KG1 (cell line): Measurements from ENCODE around the gene SLC16A11.
"Not testable (repeated sequence)": the region's sequence is repeated elsewhere in the genome, so short reads cannot be mapped to it uniquely, and the experiment has no call there.

Experiments
- DNase-seq: peaks from one replicate; lab custom pipeline; 2025; lab: John Stamatoyannopoulos, UW

Gene SLC16A11, protein sequence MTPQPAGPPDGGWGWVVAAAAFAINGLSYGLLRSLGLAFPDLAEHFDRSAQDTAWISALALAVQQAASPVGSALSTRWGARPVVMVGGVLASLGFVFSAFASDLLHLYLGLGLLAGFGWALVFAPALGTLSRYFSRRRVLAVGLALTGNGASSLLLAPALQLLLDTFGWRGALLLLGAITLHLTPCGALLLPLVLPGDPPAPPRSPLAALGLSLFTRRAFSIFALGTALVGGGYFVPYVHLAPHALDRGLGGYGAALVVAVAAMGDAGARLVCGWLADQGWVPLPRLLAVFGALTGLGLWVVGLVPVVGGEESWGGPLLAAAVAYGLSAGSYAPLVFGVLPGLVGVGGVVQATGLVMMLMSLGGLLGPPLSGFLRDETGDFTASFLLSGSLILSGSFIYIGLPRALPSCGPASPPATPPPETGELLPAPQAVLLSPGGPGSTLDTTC

GRCh38 chr17:7043497-7044198, at the start of gene SLC16A11:
Gene SLC16A11, minus strand, starts transcription at chr17:7044092. Its CDS starts 579 bp downstream, at chr17:7043513.
- DNase-seq = no peak

DNA sequence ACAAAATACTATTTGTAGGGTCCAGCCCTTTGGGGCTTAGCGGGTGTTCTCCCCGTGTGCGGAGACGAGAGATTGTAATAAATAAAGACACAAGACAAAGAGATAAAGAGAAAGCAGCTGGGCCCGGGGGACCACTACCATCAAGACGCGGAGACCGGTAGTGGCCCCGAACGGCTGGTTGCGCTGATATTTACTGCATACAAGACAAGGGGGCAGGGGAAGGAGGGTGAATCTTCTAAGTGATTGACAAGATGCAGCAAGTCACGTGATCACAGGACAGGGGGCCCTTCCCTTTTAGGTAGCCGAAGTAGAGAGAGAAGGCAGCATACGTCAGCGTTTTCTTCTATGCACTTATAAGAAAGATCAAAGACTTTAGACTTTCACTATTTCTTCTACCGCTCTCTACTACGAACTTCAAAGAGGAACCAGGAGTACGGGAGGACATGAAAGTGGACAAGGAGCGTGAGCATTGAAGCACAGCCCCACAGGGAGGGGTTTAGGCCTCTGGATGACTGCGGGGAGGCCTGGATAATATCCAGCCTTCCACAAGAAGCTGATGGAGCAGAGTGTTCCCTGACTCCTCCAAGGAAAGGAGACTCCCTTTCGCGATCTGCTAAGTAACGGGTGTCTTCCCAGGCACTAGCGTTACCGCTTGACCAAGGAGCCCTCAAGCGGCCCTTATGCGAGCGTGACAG, 47.6 kb upstream of the SLC16A11 start:
- not testable (repeated sequence) for DNase-seq

DNA sequence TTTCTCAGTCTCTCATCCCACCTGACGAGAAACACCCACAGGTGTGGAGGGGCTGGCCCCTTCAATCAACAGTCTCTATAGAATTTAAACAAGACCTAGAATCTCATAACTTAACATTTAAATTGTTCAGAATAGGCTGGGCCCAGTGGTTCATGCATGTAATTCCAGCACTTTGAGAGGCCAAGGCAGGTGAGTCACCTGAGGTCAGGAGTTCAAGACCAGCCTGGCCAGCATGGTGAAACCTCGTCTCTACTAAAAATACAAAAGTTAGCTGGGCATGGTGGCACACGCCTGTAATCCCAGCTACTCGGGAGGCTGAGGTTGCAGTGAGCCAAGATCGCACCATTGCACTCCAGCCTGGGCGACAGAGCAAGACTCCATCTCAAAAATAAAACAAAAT, 45.7 kb upstream of the SLC16A11 start:
- not testable (repeated sequence) for DNase-seq

GRCh38 chr17:7088442-7088841, 44.5 kb upstream of the SLC16A11 start:
- DNase-seq = not testable (repeated sequence)

DNA sequence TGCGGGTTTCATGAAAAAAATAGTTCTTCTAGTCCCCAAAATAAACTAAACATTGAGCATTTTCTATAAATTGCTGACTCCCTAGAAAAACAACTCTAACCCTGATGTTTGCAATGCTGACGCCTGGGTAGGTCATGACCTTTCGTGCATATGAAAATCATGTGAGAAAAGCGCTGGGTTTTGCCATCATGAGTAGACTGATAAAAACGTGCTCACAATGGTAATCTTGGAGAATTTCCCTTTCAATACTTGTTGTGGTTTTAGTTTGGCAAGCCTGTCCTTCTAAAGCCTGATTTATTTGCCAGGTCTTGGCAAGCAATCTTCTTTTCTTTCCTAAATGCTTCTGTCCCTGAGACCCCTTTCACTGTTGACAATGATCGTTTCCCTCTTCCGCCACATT, 40.2 kb upstream of the SLC16A11 start:
- no peak for DNase-seq

DNA sequence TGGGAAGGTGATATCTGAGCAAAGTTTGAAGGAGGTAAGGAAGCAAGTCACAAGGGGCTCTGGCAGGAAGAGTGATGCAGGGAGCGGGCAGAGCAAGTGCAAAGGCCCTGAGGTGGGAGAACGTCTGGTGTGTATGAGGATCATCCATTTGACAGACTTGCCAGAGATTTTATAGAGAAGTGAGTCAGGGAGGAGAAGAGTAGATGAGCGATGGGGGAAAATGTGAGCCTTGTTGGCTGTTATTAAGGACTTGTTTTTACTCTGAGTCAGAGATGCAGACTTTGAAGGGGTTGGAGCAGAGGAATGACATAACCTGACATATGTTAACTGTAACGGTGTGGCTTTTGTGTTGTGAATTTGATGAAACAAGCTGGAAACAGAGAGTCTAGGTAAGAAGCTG, 39.7 kb upstream of the SLC16A11 start:
- DNase-seq = no peak

DNA sequence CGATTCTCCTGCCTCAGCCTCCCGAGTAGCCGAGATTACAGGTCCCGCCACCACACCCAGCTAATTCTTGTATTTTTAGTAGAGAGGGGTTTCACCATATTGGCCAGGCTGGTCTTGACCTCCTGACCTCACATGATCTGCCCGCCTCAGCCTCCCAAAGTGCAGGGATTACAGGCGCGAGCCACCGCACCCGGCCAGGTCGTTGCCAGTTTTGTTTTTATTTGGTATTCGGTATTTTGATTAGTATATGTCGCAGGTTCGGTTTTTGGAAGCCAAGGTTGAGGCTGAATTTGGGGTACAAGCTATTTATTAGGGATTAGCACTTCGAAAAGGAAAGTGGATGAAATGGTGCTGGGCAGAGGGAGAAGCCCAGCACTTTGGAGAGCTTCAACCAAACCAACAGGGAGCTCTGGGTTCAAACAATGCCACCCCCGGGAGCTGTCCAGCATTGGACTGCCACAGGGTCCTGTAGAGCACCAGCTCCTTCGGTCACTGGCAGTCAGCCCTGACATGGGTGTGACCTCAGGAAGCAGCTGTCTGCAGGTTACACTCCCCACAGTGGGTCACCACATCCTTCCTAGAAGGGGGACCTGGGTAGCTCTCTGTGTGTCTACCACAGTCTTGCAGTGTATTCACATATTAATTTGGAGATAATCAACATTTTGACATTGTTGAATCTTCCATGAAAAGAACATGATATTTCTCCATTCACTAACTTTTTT, 37.6 kb upstream of the SLC16A11 start:
- no peak for DNase-seq

DNA sequence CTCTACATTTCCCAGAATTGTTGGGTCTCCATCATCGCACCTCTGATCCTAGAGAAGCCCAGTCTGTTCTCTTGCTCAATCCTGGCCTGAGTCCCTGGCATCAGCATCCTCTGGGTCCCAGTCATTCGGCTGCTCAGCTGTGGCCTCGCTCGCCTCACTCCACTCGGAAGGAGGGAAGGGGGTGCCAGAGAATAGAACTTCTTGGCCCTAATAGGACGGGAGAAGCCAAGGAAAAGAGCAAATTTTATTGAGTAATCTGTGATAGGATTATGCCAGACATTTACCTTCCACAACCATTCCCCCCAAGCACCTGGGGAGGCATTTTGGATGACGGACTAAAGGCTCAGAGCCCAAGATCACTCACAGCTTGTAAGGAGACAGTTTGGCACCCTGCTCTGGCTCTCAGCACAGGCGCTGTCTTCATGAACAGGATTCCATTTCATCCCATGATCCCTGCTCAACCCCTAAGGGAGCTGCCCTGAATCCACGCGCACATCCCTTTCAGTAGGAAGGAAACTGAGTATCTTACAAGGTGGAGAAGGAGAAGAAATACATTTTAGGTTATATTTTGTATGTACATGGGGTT, 36.7 kb upstream of the SLC16A11 start:
- no peak for DNase-seq

- DNase-seq = no peak
Measured at GRCh38 chr17:7079581-7080455, 35.9 kb upstream of the SLC16A11 start, which contains the start of gene CLEC10A. Gene CLEC10A, minus strand, starts transcription at chr17:7080251. Its CDS starts 1,439 bp downstream, at chr17:7078812.

DNA sequence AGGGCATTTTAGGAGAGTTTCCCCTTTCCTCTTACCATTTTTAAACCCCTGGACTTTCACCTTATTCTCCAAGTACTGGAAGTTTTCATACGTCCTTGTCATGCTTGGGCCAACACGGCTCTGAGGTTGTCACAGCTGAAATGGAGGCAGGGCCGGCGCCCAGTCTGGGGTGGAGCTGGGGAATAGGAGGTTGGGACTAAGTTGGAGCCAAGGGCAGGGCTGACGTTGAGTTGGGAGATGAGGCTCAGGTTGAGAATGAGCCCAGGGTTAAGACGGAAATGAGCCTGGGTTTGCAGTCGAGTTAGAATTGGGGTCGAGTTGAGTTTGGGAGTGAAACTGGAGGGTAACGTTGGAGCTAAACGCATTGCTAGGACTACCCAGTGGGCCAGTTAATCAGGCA, 34.8 kb upstream of the SLC16A11 start:
- DNase-seq = no peak

DNA sequence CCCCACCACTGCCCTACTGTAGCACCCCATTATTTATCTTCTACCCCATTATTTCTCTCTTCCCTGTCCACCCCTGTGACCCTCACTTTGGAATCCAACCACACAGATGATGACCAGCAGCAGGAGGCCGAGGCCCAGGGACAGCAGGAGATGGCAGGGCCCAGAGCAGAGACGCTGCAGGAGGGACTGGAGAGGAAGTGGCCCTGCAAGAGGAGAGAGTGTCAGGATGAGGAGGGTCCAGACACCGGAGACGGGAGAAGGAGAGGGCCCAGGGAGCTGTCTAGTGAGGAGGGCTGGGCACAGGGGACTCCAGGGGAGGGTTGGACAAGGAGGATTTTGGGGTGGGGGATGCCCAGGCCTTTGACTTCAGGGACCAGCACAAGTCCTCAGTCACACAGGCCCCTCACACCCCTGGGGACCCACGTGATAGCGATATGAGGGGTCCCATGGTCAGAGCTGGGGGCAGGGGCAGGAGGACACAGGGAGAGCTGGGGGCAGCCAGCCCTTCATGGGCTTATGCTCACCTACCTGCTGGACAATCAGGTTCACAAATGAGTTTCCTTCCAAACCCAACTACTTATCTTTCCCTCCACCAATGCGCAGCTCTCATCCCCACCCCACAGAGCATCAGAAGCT, 34.1 kb upstream of the SLC16A11 start:
- DNase-seq = no peak

DNA sequence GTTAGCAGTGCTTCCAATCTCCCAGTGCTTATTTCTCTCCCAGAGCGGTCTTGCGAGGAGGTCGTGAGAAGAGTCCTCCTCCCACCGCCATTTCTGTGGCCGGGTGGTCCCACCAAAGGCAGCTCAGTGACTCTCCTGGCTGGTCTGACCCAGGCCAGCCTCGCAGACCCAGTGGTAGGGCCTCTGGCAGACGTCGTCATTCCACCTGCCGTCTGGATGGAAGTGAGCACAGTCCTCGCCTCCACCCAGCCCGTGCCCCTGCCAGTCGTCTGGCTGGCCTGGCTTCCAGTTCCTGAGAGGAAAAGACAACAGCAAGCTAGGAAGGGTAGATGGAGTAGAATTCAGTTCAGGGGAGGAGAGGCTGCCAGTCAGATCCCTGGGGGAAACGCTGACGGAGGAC, 31.0 kb upstream of the SLC16A11 start:
- no peak for DNase-seq

- no peak for DNase-seq
Measured at GRCh38 chr17:7072406-7072805, 28.5 kb upstream of the SLC16A11 start.

GRCh38 chr17:7070712-7071111, 26.8 kb upstream of the SLC16A11 start:
- DNase-seq = no peak

DNA sequence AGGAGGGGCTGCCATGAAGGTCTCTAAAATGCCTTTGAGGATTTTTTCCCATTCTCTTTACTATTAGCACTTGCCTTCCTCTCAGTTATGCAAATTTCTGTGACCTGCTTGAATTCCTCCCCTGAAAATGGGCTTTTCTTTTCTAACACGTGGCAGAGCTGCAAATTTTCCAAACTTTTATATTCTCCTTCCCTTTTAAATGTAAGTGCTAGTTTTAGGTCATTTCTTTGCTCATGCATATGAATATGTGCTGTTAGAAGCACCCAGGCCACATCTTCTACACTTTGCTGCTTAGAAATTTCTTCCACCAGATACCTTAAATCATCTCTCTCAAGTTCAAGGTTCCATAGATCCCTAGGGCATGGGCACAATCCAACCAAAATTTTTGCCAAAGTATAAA, 24.4 kb upstream of the SLC16A11 start:
- DNase-seq = no peak

- no peak for DNase-seq
Measured at GRCh38 chr17:7067198-7067597, 23.3 kb upstream of the SLC16A11 start.

- no peak for DNase-seq
Measured at GRCh38 chr17:7064261-7064660, 20.4 kb upstream of the SLC16A11 start.

DNA sequence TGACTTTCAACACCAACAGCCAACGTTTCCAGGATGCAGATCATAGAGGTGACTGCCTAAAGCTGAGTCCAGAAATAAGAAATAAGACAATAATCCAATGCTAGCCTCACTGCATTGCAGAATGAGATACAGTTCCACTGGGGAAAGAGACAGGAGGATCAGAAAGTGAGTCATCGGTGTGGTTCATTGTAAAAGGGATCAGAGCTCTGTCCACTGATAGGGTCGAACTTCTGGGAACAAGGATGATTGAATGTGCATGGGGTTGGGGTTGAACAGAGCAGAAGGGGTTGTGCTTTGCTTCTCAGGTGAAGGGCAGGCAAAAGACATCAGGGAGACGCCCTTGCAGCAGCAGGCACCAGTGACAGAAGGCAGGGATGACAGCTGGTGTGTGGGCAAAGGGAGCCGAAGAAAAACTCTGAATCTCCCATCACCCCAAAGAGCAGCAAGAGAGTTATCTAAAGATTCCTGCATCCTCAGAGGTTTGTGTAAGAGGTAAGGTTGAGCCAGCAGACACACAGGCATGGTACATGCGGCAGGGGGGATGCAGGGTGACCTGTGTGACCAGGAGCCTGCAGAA, 19.7 kb upstream of the SLC16A11 start:
- no peak for DNase-seq

- DNase-seq = no peak
Measured at GRCh38 chr17:7060165-7060891, 16.4 kb upstream of the SLC16A11 start.
